Measurements from ENCODE around the gene OSBPL3.

The OSBPL3 gene

GRCh38 chr7:24952464-24952863, 27.5 kb downstream of the OSBPL3 start:
- H3K9me3 Mint-ChIP-seq, result no peaks in the 10 kb centered on the region
- ATAC-seq (no peak), DNase-seq (no peak)
- no peaks in the 10 kb centered on the region for H3K27me3 Mint-ChIP-seq
- H3K4me3 Mint-ChIP-seq, result no peak overlapping the region
- peaks cover 69% of the 10 kb centered on the region for H3K4me1 Mint-ChIP-seq
- no peak overlapping the region for H3K27ac Mint-ChIP-seq
- peaks cover 18% of the 10 kb centered on the region for H3K36me3 Mint-ChIP-seq (ENCODE audit: low read depth)

DNA sequence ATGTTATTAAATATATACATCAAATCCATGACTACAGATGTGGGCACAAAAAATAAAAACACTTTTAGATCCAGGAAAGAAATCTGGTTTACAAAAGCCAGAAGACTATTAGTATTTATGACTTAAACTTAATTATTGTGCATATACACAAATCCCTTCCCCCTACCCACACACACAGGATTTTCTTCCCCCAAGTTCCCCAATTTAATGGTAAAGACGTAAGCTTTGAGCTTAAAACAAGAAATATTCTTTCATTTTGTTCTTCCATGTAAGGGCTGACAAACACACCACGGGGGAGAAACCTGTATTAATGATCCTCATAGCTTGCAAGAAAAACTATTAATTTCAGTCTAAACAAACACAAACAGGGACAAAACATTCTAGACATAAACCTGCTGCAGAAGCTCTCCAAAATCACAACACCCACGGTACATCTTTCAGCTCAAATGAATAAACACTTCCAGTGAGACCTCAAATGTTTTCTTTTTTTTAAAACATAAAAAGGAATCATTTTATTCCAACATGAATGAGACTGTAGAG, 28.5 kb downstream of the OSBPL3 start:
- Mint-ChIP-seq H3K27me3 (no peaks in the 10 kb centered on the region), H3K36me3 (ENCODE audit: low read depth) (peaks cover 20% of the 10 kb centered on the region), H3K9me3 (no peaks in the 10 kb centered on the region), H3K27ac (no peak overlapping the region), H3K4me3 (no peak overlapping the region), H3K4me1 (peaks cover 76% of the 10 kb centered on the region)
- ATAC-seq, result no peak
- DNase-seq, result no peak

- peak overlapping the region; percentile 51 for H3K27ac Mint-ChIP-seq
- H3K4me3 Mint-ChIP-seq, result no peak overlapping the region
- H3K9me3 Mint-ChIP-seq, result no peaks in the 10 kb centered on the region
- no peak for DNase-seq
- no peak for ATAC-seq
- H3K4me1 Mint-ChIP-seq, result peaks cover 69% of the 10 kb centered on the region
- no peaks in the 10 kb centered on the region for H3K27me3 Mint-ChIP-seq
- peaks cover 23% of the 10 kb centered on the region for H3K36me3 Mint-ChIP-seq (ENCODE audit: low read depth)
Measured at GRCh38 chr7:24949884-24950283, 30.1 kb downstream of the OSBPL3 start.

GRCh38 chr7:24948739-24949138, 31.2 kb downstream of the OSBPL3 start:
- H3K27me3 Mint-ChIP-seq, result no peaks in the 10 kb centered on the region
- no peaks in the 10 kb centered on the region for H3K9me3 Mint-ChIP-seq
- peak overlapping the region; percentile 24 for H3K27ac Mint-ChIP-seq
- no peak overlapping the region for H3K4me3 Mint-ChIP-seq
- DNase-seq, result no peak
- peaks cover 29% of the 10 kb centered on the region for H3K36me3 Mint-ChIP-seq (ENCODE audit: low read depth)
- peaks cover 65% of the 10 kb centered on the region for H3K4me1 Mint-ChIP-seq
- peak; percentile 10 for ATAC-seq

- Mint-ChIP-seq H3K4me1 (peaks cover 57% of the 10 kb centered on the region), H3K27me3 (no peaks in the 10 kb centered on the region), H3K36me3 (ENCODE audit: low read depth) (peaks cover 26% of the 10 kb centered on the region), H3K9me3 (no peaks in the 10 kb centered on the region), H3K27ac (no peak overlapping the region), H3K4me3 (no peak overlapping the region)
- DNase-seq, result no peak
- ATAC-seq, result no peak
Measured at GRCh38 chr7:24946467-24946866, 33.5 kb downstream of the OSBPL3 start.

- Mint-ChIP-seq H3K27ac (no peak overlapping the region), H3K36me3 (ENCODE audit: low read depth) (peaks cover 25% of the 10 kb centered on the region)
- no peak for ATAC-seq
Measured at GRCh38 chr7:24945899-24946298, 34.1 kb downstream of the OSBPL3 start.

GRCh38 chr7:24943096-24943948, 36.7 kb downstream of the OSBPL3 start:
- no peak for DNase-seq
- H3K27ac Mint-ChIP-seq, result no peak overlapping the region
- no peak overlapping the region for H3K4me3 Mint-ChIP-seq
- no peaks in the 10 kb centered on the region for H3K27me3 Mint-ChIP-seq
- H3K4me1 Mint-ChIP-seq, result peaks cover 47% of the 10 kb centered on the region
- peaks cover 3% of the 10 kb centered on the region for H3K9me3 Mint-ChIP-seq
- no peak for ATAC-seq
- H3K36me3 Mint-ChIP-seq (ENCODE audit: low read depth), result peaks cover 14% of the 10 kb centered on the region

More at GRCh38 chr7:24945899-24946298, 34.1 kb downstream of the OSBPL3 start:
- Mint-ChIP-seq H3K4me1 (peaks cover 57% of the 10 kb centered on the region), H3K27me3 (no peaks in the 10 kb centered on the region), H3K9me3 (no peaks in the 10 kb centered on the region), H3K4me3 (no peak overlapping the region)
- no peak for DNase-seq

- H3K9me3 Mint-ChIP-seq, result peaks cover 8% of the 10 kb centered on the region
- peaks cover 49% of the 10 kb centered on the region for H3K4me1 Mint-ChIP-seq
- ATAC-seq (no peak), DNase-seq (no peak)
- no peak overlapping the region for H3K4me3 Mint-ChIP-seq
- no peak overlapping the region for H3K27ac Mint-ChIP-seq
- H3K36me3 Mint-ChIP-seq (ENCODE audit: low read depth), result peaks cover 24% of the 10 kb centered on the region
- no peaks in the 10 kb centered on the region for H3K27me3 Mint-ChIP-seq
Measured at GRCh38 chr7:24942226-24942625, 37.8 kb downstream of the OSBPL3 start.

DNA sequence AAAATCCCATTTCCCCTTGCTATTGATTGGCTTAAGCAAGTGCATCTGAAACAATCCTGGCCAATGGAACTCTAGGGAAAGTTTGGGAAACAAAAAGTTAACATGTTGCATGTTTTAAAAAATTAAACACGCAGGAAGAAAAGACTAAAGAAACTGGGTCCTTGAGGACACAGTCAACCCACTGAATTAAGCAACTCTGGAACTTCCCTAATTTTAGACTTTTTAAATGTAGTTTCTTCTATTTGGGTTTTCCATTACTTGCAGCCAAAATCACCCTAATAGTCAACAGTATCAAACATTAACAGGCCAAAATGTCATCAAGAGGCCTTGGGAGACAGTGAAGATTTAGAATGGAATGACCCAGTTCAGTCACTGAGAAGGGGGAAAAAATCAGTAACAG, 40.6 kb downstream of the OSBPL3 start:
- DNase-seq (no peak), ATAC-seq (no peak)
- peaks cover 13% of the 10 kb centered on the region for H3K9me3 Mint-ChIP-seq
- peaks cover 21% of the 10 kb centered on the region for H3K36me3 Mint-ChIP-seq (ENCODE audit: low read depth)
- no peak overlapping the region for H3K27ac Mint-ChIP-seq
- no peak overlapping the region for H3K4me3 Mint-ChIP-seq
- peaks cover 58% of the 10 kb centered on the region for H3K4me1 Mint-ChIP-seq
- no peaks in the 10 kb centered on the region for H3K27me3 Mint-ChIP-seq

DNA sequence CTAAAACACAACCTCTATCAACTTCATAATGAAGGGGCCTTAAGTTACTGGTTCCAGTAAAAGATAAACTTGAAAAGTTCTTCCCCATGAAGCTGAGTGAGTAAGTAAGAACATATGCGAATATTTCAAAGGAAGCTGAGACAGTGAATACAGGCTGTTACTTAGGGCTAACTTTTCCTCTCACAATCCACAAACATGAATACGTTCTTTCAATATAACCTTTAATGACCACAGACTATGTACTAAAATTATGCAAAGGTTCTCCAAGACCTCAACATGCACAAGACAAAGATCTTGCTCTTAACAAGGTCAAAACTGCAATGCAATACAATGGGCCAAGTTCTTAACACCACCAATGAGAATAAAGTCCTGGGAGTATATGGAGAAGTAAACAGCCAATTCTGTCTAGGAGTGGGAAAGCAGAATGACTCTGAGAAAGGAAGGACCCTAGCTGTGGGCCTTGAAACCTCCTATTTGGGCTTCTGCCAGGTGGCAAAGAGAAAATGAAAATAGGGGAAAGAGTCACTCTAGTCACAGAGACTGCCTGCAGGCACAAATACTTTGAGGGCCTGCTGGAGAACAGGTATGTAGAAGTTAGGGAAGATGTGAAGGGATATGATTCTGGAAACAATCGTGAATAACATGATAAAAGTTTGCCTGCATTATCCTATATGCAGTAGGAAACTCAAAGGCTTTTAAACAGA, 43.7 kb downstream of the OSBPL3 start:
- H3K4me1 Mint-ChIP-seq, result peaks cover 70% of the 10 kb centered on the region
- H3K4me3 Mint-ChIP-seq, result no peak overlapping the region
- ATAC-seq (peak; percentile 61), DNase-seq (no peak)
- peaks cover 13% of the 10 kb centered on the region for H3K9me3 Mint-ChIP-seq
- H3K36me3 Mint-ChIP-seq (ENCODE audit: low read depth), result peaks cover 35% of the 10 kb centered on the region
- no peaks in the 10 kb centered on the region for H3K27me3 Mint-ChIP-seq
- H3K27ac Mint-ChIP-seq, result no peak overlapping the region

- Mint-ChIP-seq H3K36me3 (ENCODE audit: low read depth) (peaks cover 53% of the 10 kb centered on the region), H3K27ac (no peak overlapping the region), H3K27me3 (no peaks in the 10 kb centered on the region), H3K9me3 (peaks cover 10% of the 10 kb centered on the region), H3K4me3 (no peak overlapping the region), H3K4me1 (peaks cover 75% of the 10 kb centered on the region)
- no peak for DNase-seq
- ATAC-seq, result no peak
Measured at GRCh38 chr7:24933298-24933697, 46.7 kb downstream of the OSBPL3 start.

- peaks cover 49% of the 10 kb centered on the region for H3K36me3 Mint-ChIP-seq (ENCODE audit: low read depth)
- no peak overlapping the region for H3K27ac Mint-ChIP-seq
- no peaks in the 10 kb centered on the region for H3K27me3 Mint-ChIP-seq
- peaks cover 10% of the 10 kb centered on the region for H3K9me3 Mint-ChIP-seq
- DNase-seq, result no peak
- no peak for ATAC-seq
- H3K4me1 Mint-ChIP-seq, result peaks cover 72% of the 10 kb centered on the region
- no peak overlapping the region for H3K4me3 Mint-ChIP-seq
Measured at GRCh38 chr7:24932815-24933214, 47.2 kb downstream of the OSBPL3 start.

DNA sequence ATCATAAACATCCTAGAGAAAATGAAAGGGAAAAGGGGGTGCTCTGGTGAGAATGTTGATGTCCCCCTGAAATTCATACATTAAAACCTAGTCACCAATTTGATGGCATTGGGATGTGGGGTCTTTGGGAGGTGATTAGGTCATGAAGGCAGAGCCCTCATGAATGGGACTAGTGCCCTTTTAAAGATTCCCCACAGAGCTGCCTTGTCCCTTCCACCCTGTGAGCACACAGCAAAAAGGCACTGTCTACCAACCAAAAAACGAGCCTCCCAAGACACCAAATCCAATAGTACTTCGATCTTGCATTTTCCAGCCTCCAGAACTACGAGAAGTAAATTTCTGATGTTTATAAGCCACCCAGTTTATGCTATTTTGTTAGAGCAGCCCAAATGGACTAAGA, 47.6 kb downstream of the OSBPL3 start:
- Mint-ChIP-seq H3K4me3 (no peak overlapping the region), H3K36me3 (ENCODE audit: low read depth) (peaks cover 46% of the 10 kb centered on the region), H3K9me3 (peaks cover 6% of the 10 kb centered on the region), H3K4me1 (peaks cover 70% of the 10 kb centered on the region), H3K27ac (no peak overlapping the region), H3K27me3 (no peaks in the 10 kb centered on the region)
- DNase-seq (no peak), ATAC-seq (no peak)

DNA sequence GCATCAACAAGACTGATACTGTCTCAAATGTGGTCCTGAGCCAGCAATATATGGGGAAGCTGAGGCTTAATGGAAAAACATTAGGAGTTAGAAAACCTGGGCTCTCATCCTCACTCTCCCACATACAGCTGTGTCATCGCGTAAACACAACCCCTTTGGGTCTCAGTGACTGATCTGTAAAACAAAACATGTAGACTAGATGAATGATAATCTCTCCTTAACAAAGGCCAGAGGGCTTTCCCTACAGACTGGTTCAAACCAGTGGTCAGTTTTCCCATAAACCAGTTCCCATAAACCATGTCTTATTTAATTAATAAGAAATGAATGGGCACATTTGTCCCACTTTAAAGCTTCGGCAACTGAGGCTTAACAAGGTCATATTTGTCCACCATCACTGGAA, 48.1 kb downstream of the OSBPL3 start:
- Mint-ChIP-seq H3K36me3 (ENCODE audit: low read depth) (peaks cover 43% of the 10 kb centered on the region), H3K27ac (no peak overlapping the region)

GRCh38 chr7:24930856-24931255, 49.1 kb downstream of the OSBPL3 start:
- peaks cover 39% of the 10 kb centered on the region for H3K36me3 Mint-ChIP-seq (ENCODE audit: low read depth)
- no peaks in the 10 kb centered on the region for H3K9me3 Mint-ChIP-seq
- DNase-seq (no peak), ATAC-seq (no peak)
- no peaks in the 10 kb centered on the region for H3K27me3 Mint-ChIP-seq
- no peak overlapping the region for H3K27ac Mint-ChIP-seq
- H3K4me1 Mint-ChIP-seq, result peaks cover 62% of the 10 kb centered on the region
- no peak overlapping the region for H3K4me3 Mint-ChIP-seq

More for the DNA sequence above, 48.1 kb downstream of the OSBPL3 start:
- Mint-ChIP-seq H3K9me3 (peaks cover 4% of the 10 kb centered on the region), H3K4me3 (no peak overlapping the region), H3K4me1 (peaks cover 68% of the 10 kb centered on the region), H3K27me3 (no peaks in the 10 kb centered on the region)
- DNase-seq (no peak), ATAC-seq (no peak)

Measured in activated naive CD8-positive, alpha-beta T cell treated with anti-CD3 and anti-CD28 coated beads, Interleukin-2, amount 50 U/mL, for 24 hours (primary cell).